LoVo (cell line): ENCODE measurements around the gene HIBADH.
A peak's percentile ranks its signal among the peaks of the same experiment; 100 is the strongest.
"Not testable (repeated sequence)": the region's sequence is repeated elsewhere in the genome, so short reads cannot be mapped to it uniquely, and the experiment has no call there.

Experiments
- DNase-seq: peaks from one replicate; pipeline ENCODE4 v3.0.0-alpha.2; 2016; ENCODE audit warnings: low spot score

HIBADH gene

DNA sequence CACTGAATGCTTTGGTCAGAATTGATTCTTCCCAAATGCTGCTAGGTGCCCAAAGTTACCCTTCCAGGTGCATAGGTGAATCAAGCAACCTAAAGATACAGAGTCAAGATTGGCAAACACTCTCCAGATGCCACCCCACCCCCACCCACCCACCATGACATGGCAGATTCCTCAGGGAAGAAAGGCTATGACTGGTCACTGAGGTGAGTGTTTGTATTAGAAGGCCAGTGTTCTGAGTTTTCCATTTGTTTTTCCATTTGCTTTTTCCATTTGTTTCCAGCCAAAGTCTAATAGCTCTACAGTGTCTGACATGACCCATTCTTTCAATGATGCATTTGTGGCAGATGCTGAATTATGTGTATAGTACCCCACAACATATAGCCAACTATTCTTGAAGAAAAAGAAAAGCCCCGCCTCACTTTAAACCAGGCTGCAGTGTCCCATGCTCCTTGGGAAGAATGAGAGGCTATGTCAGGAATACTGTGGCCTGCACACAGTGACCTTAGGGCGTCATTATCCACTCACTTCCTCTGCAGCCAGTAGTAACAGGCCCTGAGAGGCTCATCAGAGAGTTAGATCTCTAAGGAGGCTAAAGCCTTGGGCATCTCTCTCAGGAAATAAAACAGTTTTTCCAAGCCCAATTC lies 16.1 kb upstream of the HIBADH start:
- DNase-seq, result peak; percentile 34

DNA sequence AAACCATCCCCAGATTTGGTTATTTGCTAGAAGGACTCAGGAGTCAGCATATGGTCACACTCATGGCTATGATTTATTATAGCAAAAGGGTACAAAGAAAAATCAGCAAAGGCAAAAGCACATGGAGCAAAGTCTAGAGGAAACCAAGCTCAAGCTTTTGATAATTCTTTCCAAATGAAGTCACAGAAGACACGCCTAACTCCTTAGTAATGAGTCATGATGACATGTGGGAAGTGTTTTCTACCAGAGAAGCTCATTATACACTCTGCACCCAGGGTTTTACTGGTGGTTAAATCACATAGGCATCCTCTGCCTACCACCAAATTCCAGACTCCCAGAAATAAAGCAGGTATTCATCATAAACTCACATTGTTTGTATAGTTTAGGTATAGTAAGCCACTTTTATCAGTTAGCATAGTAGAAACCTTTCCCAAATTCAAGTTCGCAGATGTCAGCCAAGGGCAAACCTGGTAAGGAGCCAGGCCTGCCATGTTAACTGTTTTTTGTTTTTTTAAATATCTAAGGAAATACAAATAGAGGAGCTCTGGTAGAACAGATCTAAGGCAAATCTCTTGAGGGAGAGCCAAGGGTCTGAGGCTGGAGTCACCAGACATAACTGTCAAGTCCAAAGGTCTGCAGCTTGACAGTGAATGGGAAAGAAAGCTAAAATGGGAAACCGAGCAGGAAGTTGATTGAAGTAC lies 15.4 kb upstream of the HIBADH start:
- peak; percentile 99 for DNase-seq

DNA sequence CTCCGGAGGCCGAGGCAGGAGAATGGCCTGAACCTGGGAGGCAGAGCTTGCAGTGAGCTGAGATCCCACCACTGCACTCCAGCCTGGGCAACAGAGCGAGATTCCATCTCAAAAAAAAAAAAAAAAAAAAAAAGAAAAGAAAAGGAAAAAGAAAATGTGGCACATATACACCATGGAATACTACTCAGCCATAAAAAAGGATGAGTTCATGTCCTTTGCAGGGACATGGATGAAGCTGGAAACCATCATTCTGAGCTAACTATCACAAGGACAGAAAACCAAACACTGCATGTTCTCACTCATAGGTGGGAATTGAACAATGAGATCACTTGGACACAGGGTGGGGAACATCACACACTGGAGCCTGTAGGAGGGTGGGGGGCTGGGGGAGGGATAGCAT lies 11.4 kb upstream of the HIBADH start:
- DNase-seq, result not testable (repeated sequence)

GRCh38 chr7:27671675-27672074 lies 9.0 kb upstream of the HIBADH start:
- no peak for DNase-seq

- peak; percentile 38 for DNase-seq
These were observed 8.0 kb upstream of the HIBADH start for GRCh38 chr7:27670676-27671075.

GRCh38 chr7:27670177-27670576 lies 7.5 kb upstream of the HIBADH start:
- no peak for DNase-seq

GRCh38 chr7:27665531-27665930 lies 2.8 kb upstream of the HIBADH start:
- no peak for DNase-seq

GRCh38 chr7:27663989-27664331 lies 1.3 kb upstream of the HIBADH start:
- no peak for DNase-seq

DNA sequence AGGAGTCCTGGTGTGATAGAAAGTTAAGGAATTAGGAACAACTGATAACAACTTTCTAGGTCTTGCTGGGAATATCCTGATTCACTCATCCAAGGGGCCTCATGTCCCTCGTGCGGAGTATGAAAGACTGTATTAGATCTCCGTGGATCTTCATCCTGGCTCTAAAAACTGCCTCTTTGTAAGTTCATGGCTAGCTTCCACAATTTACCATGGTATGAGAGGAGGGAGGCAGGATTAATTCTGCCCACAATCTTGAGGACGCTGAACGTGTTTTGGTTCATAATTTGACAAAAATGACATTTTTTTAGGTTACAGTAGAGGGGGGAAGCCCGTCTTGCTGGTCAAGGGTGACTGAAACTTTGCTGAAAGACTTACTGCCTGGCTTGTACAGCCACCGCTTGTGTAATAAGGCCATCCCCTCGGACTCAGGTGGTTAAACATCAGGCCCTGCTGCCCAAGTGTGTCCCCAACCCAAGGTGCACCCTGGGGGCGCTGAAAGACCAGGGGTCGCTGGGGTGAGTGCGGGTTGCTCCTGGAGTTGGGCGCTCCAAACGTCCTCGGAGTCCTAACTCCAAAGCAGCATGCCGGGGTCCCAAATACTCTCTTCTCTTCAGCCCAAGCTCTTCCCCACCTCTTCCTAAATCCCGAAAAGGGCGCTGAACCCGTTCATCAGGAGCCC lies 733 bp downstream of the HIBADH start:
- peak; percentile 45 for DNase-seq

DNA sequence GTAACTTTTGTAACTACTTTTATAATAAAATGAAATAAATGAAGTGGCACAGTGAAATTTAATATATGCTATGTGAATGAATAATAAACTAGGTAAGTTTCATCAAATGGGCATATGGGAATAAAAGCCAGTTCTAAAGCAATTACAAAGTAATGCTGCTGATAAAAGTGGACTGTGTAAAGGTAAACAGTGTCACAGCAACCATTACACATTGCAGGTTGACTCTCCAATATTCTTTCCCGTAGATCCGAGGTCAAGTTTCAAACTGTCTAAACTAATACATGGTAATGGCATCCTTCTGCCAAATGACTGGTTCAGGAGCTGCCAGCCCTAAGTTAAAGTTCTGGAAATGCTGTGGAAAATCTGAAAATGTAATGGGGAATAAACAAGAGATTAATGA lies 6.0 kb downstream of the HIBADH start:
- no peak for DNase-seq

- DNase-seq, result no peak
These were observed 7.5 kb downstream of the HIBADH start for GRCh38 chr7:27655184-27655583.

GRCh38 chr7:27652518-27652917 lies 10.2 kb downstream of the HIBADH start:
- DNase-seq, result no peak

DNA sequence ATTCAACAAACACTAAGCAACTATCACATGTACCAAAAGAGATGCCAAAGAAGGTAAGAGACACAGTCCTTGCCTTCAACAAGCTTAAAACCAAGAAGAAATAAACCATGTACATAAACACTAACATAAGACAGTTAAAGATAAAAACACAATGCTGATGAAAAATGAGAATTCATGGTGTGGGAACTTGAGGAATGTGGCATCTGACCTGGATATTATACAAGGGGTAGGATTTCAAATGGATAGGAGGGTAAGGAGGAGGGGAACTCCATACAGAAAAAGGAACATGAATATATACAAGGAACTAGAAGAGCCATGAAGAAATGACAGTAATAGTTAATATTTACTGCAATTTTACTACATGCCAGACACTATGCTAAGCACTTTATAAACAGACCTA lies 11.0 kb downstream of the HIBADH start:
- no peak for DNase-seq

- no peak for DNase-seq
These were observed 12.4 kb downstream of the HIBADH start for GRCh38 chr7:27650283-27650682.

DNA sequence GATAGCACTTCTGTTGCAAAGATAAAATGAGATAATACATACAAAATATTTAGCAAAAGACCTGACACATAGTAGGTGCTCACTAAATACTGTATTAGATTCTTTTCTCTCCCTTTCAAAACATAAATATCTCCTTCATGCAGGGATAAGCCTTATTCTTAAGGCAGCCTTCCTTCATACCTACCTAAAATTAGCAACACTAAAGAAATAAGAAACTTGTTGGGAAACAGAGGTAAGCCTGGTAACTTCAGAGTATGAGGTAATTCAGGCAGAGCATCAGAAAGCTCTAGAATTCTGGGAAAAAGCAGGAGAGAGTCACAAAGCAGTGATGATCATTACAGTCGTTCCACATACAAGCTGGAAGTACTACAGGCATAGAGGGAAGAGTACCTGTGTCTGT lies 15.2 kb downstream of the HIBADH start:
- no peak for DNase-seq

- peak; percentile 42 for DNase-seq
These were observed 15.6 kb downstream of the HIBADH start for GRCh38 chr7:27647046-27647445.

- no peak for DNase-seq
These were observed 20.4 kb downstream of the HIBADH start for GRCh38 chr7:27642271-27642670.

- peak; percentile 27 for DNase-seq
These were observed 21.0 kb downstream of the HIBADH start for GRCh38 chr7:27641581-27642230.

DNA sequence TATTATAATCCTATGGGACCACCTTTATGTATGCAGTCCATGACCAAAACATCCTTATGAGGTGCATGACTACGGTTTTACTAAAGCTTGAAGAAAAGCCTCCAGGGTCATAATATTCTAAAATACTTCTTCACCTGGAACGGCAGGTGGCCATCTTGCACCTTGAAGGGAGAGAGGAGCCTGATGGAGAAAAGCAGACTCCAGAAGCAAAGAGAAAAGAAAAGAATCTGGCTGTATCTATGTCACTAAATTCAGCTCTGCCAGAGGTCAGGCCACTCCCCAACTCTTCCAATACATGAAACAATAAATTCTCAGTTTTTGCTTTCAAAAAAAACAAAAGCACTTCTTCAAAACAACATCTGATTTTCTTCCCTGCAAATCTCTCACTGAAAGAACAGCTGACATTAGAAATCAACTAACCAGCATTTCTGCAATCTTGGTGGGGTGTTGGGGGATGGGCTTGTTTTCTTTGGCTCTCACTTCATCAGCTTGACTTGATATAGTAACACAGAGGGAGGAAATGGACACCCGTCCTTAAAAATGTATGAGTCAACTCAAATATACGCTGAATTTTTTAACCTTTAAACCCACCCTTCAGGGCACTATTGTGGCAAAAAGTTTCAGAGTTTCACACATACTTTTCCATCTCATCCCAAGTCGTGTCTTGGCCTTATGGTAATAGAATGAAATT lies 21.7 kb downstream of the HIBADH start:
- DNase-seq, result peak; percentile 75

GRCh38 chr7:27639851-27640250 lies 22.8 kb downstream of the HIBADH start:
- no peak for DNase-seq

DNA sequence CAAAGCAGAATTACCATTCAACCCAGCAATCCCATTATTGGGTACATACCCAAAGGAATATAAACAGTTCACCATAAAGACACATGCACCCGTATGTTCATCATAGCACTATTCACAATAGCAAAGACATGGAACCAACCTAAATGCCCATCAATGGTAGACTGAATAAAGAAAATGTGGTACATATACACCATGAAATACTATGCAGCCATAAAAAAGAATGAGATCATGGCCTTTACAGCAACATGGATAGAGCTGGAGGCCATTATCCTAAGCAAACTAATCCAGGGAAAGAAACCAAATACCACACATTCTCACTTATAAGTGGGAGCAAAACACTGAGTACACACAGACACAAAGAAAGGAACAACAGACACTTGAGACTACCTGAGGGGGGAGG lies 23.6 kb downstream of the HIBADH start:
- DNase-seq, result not testable (repeated sequence)

- no peak for DNase-seq
These were observed 26.2 kb downstream of the HIBADH start for GRCh38 chr7:27636326-27637006.
